NK-92 (cell line): ENCODE results near the gene TENM4.

Experiments
- DNase-seq: peaks from one replicate; lab custom pipeline; 2025; ENCODE audit not compliant: unreplicated experiment; lab: John Stamatoyannopoulos, UW

The TENM4 gene

DNA sequence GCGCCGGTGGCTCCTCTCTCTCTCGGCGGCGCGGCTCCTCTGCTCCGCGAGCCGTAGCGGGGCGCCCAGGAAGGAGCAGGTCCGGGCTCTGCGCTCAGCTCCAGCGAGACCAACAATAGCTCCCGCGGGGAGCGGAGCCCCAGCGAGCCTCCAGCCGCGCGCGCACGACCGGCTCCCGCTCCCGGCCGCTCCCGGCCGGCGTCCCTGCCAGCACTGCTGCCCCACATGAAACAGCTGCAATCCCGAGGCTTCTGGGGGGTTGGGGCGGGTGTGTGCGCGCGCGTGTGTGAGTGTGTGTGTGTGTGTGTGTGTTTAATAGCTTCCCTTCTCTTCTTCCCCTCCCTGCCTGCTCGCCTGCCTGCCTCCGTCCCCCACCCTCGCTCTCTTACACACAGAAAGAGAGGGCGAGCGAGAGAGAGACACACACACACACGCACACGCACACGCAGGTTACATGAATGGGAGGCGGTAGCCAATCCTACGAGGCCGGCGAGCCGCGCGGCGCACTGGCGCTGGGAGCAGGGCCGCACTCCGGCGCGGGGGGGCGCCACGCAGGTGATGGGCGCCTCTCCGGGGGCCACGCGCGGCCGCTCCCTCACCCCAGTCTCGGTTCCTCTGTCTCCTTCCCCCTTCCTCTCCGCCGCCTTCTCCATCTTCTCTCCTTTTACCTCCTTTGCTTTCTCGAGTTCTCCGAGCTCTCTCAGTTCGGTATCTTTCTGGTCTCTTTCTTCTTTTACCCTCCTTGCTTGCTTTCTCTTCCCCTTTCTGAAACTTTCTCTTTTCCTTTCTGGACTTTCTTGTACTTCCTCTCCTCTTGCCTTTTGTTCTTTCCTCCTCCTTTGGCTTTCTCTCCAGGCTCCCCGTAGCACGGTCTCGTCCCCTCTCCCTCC is at the start of gene TENM4:
Gene TENM4 (minus strand): TSS at position 460 of the 890 bp plus-strand sequence. CDS start 371,086 bp downstream, outside the sequence.
- DNase-seq: no peak

DNA sequence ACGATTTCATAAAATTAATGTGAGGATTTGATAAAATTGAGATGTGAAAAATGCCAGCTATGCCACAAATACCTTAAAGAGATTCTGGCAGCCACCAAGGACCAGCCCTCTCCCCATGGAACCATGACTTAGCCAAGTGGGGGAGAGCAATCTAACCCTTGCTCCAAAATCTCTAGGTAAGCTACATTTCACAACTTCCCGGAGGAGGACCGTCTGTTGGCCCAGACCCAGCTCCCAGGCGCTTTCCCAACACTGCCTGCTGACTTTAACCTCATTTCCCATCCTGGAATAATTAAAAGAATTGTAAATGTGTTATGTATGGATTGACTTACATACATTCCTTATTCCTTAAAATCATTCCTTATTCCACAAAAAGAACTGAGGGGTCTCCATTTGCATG is 47.5 kb upstream of the TENM4 start:
- no peak for DNase-seq

- DNase-seq: no peak
Observed at GRCh38 chr11:79487412-79487811, 46.6 kb upstream of the TENM4 start.

- DNase-seq: no peak
Observed at GRCh38 chr11:79486242-79486984, 45.6 kb upstream of the TENM4 start.

- DNase-seq: no peak
Observed at GRCh38 chr11:79485694-79486093, 44.9 kb upstream of the TENM4 start.

GRCh38 chr11:79484872-79485271 is 44.0 kb upstream of the TENM4 start:
- no peak for DNase-seq

DNA sequence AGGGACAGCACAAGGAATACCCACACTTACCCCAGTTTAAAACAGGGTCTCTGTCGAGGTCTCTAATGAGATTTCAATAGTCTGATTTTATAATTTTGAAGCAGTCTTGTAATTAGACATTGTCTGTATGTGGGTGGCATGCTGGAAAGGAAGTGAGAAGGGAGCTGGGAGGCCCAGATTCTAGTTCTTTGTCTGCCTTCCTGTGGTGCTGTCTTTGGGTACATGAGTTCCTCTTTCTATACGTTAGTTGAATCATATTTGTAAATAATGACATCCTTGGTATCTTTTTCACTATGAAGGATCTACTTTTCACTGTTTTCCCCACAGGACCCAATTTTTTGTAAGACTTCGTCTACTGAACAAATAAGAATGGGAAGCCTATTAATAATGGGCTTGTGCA is 42.0 kb upstream of the TENM4 start:
- DNase-seq: no peak

DNA sequence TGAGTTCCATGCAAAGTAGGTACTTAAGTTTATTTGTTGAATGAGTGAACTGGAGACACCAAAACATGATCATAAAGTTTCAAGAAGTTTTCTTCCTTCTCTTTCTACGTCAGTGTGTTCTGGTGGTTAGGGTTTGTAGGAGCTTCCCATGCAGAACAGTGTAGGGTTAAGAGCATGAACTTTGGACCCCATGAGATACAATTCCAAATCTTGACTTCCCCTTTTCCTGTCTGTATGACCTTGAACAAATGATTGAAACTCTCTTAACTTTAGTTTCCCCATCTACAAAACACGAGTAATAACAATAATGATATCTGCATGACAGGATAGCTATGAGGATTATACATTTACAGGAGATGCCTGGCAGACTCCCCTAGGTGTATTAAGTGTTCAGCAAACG is 41.0 kb upstream of the TENM4 start:
- no peak for DNase-seq

GRCh38 chr11:79480864-79481263 is 40.0 kb upstream of the TENM4 start:
- DNase-seq: no peak

GRCh38 chr11:79472819-79473529 is 32.1 kb upstream of the TENM4 start:
- DNase-seq: no peak

GRCh38 chr11:79471071-79471844 is 30.4 kb upstream of the TENM4 start:
- DNase-seq: no peak

- DNase-seq: no peak
Observed at GRCh38 chr11:79470161-79470560, 29.3 kb upstream of the TENM4 start.

- no peak for DNase-seq
Observed at GRCh38 chr11:79467761-79468160, 26.9 kb upstream of the TENM4 start.

DNA sequence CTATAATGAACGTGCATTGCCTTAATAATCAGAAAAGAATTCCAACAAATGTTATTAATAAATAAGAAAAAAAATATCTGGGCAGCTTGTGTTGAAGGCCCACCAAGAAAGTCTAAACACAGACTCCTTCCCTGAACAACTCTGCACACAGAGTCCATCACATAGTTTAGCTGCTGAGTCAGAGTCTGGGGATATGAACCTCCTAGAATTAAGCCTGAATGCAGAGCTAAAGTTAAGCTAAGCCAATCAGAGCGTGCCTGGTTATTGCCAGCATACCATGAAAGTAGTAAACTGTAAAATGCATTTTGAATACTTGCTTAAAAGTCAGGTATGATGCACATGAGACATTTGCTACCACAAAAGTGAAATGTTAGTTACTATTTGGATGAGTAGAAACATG is 25.6 kb upstream of the TENM4 start:
- no peak for DNase-seq

DNA sequence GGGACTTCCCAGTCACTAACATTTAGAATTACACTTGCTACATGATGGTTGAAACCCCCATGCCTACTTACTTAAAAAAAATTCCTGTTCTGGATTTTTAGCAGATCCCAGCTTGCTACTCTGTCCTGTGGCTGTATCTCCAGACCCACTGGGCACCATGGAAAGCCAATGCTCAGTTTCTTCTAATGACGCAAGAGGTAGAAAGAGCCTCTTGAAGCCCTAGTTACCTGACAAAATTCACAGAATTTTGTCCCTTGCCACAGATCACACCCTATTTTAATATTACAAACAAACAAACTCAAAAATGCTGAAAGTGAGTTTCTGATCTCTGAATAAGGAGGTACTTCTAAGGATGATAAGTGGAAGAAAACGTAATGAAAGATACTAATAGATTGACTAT is 24.3 kb upstream of the TENM4 start:
- DNase-seq: no peak

DNA sequence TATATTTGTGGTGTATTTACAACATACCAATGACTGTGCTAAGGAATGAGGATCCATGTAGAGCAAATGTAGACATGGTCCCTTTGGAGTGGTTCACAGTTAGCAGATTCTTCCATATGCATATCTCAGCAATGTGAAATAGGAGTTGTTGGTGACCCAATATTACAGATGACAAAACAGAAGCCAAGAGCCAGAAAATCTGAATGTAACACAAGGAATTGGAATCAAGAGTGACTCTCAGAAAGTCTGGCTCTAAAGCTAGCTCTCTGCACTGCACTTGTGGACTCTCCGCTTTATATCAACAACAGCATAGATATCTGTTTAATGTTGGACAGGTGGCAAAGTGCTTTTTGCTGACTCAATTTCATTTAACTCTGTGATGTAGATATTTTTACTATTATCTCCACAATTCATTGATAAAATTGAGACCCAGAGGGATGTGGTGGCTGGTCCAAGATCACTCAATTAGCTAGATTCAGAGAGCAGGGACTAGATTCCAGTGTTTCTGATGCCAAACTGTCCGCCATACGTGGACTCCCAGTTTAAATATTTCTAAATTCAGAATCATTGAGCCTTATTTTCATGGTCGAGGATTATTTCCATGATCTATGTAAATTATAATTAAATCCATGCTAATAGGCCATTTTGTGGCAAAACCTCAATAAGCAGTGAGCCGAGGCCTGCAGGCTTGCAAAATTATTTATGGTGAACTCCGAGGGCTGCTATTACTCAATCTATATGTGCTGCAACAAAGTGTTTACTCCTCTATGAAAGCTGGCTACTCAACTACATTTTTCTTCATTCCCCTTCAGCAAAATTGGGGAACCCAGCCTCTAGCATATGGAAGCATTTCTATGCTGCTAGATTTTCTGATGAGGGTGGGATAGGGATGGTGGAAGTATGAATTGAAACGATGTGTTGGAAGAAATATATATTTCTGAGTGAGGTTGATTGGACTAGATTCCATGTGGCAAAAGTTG is 21.1 kb upstream of the TENM4 start:
- no peak for DNase-seq

DNA sequence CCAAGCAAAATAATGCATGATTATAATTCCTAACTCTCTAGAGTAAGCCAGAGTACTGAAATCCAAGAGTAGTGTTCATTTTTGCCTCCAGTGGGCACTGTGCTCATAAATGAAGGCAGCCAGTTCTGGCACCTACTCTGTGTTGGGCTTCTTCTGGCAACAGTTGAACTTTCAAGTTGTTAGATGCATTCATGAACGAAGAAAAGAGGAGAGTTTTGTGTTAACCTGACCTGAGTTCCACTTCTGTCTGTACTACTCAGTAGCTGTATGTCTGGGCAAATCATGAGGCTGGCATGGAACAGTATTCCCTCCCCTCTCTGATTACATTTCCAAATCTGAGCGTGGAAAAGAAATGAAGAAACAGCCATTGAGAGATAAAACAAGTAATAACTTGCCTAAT is 20.3 kb upstream of the TENM4 start:
- DNase-seq: no peak

DNA sequence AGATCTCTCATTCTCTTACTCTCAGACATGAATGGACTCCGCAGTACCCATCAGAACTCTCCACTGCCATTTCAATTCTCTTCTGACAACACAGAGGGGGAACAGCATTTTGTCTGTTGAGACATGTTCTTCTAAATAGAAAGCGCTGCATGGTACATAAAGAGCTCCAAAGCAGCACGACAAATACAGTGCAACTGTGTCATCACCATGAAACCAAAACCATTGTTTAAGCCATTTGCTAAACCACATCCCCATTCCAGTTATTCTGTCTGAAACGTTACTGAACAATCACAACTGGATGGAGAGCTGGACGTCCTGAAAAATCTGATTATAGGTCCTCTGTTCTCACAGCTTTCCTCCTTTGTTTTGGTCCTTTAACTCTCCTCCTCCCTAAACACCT is 17.9 kb upstream of the TENM4 start:
- DNase-seq: no peak

DNA sequence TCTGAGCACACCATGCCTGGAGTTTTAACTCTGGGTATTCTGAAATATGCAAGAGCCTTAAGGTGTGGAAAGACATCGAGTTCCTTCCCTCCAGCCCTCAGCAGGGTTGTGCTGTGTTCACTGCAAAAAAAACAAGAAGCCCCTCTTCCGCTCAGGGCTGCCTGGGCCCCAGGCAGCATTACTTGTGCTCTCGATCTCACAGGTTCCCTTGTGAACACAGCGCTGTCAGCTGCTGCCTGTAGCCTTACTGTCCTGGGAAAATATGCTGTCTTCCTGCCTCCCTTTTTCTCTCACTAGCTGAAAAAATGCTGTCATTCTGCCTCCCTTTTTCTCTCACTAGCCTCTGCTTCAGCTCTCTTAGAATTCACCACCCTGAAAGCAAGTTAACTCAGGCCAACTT is 15.7 kb upstream of the TENM4 start:
- no peak for DNase-seq

DNA sequence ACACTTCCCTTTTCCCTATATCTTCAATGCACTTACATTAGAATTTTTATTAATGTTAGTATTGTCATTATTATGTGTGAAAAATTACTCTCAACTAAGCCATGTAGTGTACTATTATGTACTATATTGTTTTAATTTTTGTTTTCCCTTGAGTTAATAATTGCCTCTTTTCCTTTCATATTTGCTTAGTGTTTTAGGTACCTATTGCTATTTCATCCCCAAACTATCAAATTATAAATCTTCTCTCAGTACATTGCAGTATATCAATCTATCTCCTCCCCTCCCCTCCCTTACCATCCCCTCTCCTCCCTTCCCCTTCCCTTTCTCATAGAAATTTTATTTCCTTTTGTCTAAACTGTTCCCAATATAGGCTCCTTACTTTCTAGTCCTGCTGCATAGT is 12.8 kb upstream of the TENM4 start:
- DNase-seq: no peak
